Stimulated activated CD8-positive, alpha-beta memory T cell treated with anti-CD3 and anti-CD28 coated beads, Interleukin-2, amount 100 ng/mL, for 48 hours (primary cell): ENCODE data around the gene RASIP1.
"Not testable (repeated sequence)": the region's sequence is repeated elsewhere in the genome, so short reads cannot be mapped to it uniquely, and the experiment has no call there.

Experiments
- DNase-seq, 2 donors: peaks; one replicate each; pipeline ENCODE4 v3.0.0-alpha.2; 2020; ENCODE audit warnings: low read depth in 2 of 2

The RASIP1 gene, protein sequence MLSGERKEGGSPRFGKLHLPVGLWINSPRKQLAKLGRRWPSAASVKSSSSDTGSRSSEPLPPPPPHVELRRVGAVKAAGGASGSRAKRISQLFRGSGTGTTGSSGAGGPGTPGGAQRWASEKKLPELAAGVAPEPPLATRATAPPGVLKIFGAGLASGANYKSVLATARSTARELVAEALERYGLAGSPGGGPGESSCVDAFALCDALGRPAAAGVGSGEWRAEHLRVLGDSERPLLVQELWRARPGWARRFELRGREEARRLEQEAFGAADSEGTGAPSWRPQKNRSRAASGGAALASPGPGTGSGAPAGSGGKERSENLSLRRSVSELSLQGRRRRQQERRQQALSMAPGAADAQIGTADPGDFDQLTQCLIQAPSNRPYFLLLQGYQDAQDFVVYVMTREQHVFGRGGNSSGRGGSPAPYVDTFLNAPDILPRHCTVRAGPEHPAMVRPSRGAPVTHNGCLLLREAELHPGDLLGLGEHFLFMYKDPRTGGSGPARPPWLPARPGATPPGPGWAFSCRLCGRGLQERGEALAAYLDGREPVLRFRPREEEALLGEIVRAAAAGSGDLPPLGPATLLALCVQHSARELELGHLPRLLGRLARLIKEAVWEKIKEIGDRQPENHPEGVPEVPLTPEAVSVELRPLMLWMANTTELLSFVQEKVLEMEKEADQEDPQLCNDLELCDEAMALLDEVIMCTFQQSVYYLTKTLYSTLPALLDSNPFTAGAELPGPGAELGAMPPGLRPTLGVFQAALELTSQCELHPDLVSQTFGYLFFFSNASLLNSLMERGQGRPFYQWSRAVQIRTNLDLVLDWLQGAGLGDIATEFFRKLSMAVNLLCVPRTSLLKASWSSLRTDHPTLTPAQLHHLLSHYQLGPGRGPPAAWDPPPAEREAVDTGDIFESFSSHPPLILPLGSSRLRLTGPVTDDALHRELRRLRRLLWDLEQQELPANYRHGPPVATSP

DNA sequence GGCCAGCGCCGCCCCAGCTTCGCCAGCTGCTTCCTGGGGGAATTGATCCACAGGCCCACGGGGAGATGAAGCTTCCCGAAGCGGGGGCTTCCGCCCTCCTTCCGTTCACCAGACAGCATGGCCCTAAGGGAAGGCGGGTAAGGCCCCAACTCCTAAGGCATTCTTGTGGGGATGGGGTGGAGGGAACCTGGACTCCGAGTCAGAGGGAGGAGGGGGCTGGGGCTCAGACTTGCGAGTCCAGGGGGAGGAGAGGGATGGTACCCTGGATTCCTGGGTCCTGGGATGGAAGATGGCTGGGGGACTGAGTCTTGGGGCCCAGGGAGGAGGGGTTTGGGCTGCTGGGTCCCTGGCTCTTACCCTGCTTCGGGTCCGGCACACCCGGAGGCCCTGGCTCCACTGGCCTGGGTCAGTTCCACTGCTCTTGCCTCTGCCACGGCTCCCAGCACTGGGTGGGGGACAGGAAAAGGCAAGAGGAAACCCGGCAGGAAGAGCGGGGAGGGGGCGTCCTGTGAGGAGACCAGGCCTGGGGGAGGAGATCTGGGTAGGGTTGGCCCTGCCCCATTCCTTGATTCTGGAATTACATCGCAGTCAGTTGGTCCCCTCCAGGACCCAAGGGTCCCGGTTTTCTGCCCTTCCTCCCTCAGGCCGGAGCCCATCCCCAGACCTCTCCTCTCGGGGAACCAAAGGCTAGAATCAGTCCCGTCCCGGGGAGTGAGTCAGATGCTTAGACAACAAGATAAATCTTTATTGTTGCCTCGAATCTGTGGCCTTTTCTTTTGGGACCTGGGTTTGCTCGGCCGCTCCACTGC is at the start of gene RASIP1:
Gene RASIP1 (minus strand): TSS at position 447 of the 809 bp plus-strand sequence. CDS start 328 bp downstream, at position 119.
- no peak for DNase-seq

DNA sequence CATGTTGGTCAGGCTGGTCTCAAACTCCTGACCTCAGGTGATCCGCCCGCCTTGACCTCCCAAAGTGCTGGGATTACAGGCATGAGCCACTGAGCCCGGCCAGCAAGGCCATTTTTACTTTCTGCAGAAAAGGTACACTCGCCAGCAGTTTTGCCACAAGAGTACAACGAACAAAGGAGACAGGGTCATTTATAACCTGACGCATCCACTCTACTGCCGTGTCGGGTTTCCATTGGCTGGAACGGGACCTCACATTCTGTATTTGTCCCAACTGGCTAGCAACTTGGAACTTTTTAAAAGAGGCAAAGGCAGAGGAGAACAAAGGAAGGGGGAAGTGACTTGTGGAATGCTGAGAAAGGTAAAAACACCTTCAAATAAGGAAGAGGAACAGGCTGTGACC is 46.9 kb upstream of the RASIP1 start:
- not testable (repeated sequence) for DNase-seq

DNA sequence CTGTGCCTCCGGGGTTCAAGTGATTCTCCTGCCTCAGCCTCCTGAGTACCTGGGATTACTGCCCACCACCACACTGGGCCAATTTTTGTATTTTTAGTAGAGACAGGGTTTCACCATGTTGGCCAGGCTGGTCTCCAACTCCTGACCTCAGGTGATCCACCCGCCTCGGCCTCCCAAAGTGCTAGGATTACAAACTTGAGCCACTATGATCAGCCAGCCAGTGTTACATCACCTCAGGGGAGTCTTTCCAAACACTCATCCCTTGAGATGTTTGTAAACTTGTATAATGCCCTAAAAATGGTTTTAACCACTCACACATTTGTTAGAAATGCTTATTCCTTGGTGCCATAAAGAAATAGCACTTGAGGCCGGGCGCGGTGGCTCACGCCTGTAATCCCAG is 46.0 kb upstream of the RASIP1 start:
- DNase-seq = not testable (repeated sequence)

DNA sequence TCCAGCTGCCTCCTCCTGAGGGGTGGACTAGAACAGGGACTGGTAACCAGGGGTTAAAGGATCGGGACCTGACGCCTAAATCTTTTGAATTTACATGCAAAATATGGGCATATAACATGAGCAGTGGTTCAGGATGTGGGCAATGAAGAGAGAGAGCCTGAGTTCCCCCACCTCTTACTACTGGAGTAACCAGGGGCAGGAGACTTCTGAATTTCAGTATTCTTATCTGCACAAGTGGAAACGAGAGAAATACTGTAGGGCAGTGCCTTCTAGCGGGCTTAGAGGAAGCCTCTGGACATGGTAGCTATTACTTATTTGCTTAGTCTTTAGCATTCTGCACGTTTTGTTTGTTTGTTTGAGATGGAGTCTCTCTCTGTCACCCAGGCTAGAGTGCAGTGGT is 44.1 kb upstream of the RASIP1 start:
- no peak for DNase-seq

DNA sequence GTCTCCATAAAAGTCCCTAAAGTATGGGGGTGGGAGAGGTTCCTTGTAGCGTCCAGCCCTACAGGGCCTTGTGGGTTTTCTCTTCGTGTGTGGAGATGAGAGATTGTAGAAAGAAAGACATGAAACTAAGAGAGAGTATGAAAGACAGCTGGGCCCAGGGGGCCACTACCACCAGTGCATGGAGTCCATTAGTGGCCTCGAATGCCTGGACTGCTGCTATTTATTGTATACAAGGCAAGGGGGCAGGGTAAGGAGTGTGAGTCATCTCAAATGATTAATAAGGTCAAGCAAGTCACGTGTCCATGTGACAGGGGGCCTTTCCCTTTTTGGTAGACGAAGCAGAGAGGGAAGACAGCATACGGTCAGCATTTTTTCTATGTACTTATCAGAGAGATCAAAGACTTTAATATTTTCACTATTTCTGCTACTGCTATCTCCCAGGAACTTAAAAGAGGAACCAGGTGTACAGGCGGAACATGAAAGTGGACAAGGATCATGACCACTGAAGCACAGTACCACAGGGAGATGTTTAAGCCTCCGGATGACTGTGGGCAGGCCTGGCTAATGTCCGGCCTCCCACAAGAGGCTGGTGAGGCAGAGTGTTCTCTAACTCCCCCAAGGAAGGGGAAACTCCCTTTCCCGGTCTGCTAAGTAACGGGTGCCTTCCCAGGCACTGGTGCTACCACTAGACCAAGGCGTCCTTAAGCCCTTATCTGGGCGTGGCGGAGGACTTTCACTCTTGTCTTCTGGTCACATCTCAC is 40.4 kb upstream of the RASIP1 start:
- no peak for DNase-seq

DNA sequence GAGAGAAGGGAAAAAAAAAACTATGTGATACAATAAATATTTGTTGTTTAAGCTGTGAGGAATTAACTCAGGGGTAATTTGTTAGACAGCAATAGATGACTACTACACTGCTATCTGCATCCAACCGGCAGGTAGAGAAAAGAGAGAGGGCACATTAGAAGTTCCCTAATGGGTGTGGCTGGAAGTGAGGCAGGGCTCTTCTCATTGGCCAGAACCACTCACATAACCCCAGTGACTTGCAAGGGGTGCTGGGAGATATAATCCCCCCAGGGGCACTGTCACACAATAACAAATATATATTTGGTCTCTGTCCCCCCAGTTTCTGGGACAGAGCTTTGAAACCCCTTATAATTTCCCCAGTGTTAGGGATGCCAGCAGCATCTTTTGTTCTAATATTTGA is 39.2 kb upstream of the RASIP1 start:
- no peak for DNase-seq

DNA sequence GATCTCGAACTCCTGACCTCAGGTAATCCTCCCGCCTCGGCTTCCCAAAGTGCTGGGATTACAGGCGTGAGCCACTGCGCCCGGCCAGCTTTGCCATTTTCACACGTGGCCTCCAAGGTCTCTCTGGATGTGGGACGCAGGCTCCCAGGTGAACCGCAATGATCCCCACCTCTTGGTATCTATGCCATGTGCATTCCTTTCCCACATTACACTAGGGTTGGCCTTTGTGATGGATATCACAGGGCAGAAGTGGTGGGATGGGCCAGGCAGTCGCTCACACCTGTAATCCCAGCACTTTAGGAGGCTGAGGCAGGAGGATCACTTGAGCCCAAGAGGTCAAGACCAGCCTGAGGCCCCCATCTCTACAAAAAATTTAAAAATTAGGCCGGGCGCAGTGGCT is 37.3 kb upstream of the RASIP1 start:
- DNase-seq = no peak

DNA sequence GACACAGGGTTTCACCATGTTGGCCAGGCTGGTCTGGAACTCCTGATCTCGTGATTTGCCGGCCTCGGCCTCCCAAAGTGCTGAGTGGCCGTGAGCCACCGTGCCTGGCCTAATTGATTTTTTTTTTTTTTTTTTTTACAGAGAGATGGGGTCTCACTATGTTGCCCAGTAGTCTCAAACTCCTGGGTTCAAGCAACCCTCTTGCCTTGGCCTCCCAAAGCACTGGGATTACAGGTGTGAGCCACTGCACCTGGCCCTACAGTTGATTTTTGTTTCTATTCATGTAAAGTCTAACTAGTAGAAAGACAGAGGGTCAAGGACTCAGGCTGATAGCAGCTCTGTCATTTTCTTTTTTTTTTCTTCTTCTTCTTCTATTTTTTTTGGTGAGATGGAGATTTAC is 36.7 kb upstream of the RASIP1 start:
- no peak for DNase-seq

DNA sequence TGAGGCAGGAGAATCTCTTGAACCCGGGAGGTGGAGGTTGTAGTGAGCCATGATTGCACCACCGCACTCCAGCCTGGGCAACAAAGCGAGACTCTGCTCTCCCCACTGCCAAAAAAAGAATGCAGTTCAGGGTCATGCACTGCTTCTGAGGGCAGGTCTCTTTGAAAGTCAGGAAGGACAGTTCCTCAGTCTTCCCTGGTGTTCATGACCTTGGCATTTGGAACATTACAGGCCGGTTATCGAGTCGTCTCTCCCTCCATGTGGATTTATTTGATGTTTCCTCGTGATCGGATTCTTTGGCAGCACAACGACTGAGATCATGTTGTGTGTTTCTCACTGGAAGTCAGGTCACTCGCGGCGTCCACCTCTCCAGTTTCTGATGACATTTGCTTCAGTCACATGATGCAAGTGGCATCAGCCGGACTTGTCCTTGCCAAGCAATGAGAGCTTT is 32.1 kb upstream of the RASIP1 start:
- no peak for DNase-seq

DNA sequence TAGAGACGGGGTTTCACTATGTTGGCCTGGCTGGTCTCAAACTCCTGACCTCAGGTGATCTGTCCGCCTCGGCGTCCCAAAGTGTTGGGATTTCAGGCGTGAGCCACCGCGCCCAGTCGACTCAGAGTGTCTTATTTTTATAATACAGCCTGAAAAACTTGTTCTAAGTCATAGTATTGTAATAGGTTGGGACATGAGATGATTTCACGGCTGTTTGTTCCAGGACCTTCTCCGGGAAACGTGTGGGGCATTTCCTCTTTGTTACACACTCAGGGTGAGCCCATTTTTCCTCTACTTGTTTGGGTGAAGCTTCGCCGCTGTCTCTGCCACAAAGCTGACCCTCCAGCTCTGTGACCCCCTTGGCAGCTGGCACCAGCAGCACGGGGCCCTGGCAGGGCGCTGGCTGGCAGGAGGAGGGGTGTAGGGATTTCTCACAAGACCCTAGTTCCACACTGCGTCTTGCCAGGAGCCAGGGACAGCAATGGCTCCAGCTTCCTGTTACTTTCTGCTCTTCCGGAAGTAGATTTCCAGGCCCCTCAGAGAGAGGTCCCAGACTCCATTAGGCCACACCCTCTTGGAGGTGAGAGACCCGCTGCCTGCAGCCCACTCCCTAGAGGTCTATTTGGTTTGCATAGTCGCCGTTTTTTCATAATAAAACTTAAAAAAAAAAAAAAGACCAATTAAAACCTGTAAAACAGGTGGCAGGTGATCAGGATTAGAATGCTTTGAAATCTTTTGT is 30.5 kb upstream of the RASIP1 start:
- no peak for DNase-seq

DNA sequence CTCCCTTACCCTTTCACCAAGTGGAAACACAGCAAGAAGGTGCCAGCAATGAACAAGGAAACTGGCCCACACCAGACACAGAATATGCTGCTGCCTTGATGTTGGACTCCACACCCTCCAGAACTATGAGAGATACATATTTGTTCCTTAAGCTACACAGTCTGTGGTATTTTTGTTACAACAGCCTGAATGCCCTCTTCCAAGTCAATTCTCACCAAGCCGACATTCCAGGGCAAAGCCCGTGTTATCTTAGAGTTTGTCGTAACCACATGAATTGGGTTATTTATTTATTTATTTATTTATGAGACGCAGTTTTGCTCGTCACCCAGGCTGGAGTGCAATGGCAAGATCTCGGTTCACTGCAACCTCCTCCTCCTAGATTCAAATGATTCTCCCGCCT is 29.9 kb upstream of the RASIP1 start:
- DNase-seq = no peak

DNA sequence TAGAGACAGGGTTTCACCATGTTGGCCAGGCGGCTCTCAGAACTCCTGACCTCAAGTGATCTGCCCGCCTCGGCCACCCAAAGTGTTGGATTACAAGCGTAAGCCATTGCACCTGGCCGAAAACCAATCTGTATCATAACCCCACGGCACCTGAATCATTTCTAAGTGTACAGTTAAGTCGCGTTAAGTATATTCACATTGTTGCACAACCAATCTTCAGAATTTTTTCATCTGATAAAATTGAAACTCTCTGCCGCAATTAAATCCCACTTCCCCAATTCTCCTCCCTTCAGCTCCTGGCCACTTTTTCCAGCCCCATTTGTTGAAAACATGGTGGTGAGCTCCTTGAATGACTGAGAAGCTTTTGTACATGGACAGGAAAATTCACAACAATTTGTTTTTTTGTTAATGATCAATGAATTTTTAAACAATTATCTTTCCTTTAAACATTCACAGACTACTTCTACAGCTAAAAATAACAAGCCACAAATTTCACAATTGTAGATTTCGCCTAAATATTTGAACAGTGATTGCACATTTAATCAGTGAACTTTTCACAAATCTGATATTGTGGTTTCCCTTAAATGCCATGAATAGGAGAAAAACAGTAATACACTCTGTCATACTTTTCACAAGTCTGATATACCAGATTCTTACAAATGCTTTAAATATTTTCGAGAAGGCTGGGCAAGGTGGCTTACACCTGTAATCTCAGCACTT is 28.7 kb upstream of the RASIP1 start:
- DNase-seq = no peak

DNA sequence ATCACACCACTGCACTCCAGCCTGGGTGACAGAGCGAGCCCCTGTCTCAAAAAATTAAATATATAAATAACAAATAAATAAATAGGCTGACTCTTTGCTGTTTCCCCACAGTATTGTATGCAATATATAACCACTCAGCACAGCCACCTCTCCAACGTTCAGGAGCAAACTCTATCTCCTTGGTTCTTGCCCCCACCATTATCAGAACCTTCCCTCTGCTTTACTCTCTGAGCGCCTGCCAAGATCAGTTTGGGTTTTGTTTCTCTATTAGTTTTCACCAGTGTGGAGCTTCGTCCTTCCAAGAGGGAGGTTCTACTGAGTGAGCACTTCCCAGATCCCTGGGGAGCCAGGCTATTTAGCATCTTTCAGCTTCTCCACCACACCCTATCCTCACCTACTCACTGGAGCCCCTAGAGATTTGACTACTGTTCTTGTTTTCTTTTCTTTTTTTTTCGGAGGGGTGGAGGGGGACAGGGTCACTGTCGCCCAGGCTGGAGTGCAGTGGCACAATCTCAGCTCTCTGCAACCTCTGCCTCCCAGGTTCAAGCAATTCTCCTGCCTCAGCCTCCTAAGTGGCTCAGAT is 27.9 kb upstream of the RASIP1 start:
- DNase-seq = not testable (repeated sequence)

DNA sequence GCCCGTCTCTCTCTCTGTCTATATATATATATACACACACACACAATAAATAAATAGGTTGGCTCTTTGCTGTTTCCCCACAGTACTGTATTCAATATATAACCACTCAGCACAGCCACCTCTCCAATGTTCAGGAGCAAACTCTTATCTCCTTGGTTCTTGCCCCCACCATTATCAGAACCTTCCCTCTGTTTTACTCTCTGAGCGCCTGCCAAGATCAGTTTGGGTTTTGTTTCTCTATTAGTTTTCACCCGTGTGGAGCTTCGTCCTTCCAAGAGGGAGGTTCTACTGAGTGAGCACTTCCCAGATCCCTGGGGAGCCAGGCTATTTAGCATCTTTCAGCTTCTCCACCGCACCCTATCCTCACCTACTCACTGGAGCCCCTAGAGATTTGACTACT is 25.4 kb upstream of the RASIP1 start:
- not testable (repeated sequence) for DNase-seq

DNA sequence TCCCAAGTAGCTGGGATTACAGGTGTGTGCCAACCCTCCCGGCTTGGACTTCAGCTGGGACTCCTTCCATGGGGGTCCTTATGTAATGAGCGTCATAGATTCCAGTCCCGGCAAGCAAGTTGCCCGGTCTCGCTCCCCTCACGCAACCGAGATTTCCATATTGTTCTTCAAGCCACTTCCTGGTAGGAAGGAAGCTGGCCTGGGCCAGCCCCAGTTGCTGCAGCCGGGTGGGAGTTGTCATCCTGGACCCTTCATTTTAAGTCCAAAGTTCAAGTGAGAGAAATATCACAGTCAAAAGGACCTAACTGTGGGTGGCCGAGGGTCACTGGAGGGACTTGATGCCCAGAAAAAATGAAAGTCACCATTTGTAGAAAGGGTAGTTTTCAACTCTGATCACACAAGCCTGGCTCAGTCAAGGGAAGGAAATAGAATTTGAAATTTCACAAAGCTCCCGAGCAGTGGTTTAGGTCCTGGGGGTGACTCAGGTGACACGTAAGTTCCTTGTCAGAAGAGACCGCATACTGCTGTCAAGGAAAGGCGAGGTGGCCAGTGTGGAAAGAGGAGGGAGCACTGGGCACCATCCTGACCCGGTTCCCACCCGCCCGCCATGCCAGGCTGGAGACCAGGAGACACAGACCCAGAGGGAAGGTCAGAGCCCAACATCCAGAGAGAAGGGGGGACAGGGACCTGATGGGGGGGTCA is 20.2 kb upstream of the RASIP1 start:
- no peak for DNase-seq

DNA sequence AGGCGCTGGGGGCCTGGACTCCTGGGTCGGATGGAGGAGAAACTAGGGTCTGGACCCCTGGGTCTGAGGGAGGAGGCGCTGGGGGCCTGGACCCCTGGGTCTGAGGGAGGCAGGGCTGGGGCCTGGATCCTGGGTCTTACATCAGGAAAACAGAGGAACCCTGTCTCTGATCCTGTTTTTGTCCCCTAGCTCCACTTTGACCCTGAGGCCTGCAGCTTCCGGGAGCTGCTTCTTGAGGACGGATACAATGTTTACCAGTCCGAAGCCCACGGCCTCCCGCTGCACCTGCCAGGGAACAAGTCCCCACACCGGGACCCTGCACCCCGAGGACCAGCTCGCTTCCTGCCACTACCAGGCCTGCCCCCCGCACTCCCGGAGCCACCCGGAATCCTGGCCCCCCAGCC is 17.3 kb upstream of the RASIP1 start:
- DNase-seq = no peak

DNA sequence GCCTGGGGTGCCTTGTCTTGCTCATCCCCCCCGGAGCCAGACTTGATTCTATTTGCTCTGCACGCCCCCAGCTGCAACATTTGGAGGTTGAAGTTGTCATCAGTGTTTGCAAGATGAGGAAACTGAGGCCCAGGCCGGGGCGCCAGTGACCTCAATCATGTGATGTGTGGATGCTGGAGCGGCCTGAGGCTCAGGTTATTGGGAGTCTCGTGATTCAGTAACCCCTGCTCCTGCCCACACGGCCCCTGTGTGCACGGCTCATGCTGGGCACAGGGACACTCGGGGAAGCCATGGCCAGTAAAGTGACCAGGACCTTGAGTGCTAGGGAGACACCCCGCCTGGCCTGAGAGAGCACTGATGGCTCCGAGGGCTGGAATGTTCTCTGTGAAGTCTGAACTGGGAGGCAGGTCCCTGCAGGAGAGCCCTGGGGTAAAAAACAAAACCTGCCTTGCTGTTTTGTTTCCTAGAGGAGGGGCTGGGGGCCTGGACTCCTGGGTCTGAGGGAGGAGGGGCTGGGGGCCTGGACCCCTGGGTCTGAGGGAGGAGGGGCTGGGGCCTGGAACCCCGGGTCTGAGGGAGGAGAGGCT is 16.8 kb upstream of the RASIP1 start:
- no peak for DNase-seq

DNA sequence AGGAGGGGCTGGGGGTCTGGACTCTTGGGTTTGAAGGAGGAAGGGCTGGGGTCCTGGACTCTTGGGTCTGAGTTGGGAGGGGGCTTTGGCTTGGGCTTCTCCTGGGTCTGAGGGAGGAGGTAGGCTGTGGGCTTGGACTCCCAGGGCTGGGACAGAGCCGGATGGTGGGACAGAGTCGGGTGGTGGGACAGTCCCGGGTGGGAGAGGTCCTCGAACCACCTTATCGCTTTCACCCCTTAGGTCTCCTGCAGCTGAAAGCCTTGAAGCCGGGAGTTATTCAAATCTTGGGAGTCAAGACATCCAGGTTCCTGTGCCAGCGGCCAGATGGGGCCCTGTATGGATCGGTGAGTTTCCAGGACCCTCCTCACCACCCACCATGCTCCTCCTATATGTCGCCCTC is 16.3 kb upstream of the RASIP1 start:
- DNase-seq = no peak
